GM18507 (cell line): ENCODE measurements around the gene DPH2.

Experiments used
- DNase-seq: peaks from one replicate; pipeline ENCODE4 v3.0.0; 2011; ENCODE audit warnings: low read depth; ENCODE audit not compliant: insufficient read length; ENCODE audit errors: extremely low spot score
- FAIRE-seq: peaks from 2 replicates; lab custom pipeline; 2011; peaks lifted over from hg19 to GRCh38; lab: Jason Lieb, UNC

The DPH2 gene, protein sequence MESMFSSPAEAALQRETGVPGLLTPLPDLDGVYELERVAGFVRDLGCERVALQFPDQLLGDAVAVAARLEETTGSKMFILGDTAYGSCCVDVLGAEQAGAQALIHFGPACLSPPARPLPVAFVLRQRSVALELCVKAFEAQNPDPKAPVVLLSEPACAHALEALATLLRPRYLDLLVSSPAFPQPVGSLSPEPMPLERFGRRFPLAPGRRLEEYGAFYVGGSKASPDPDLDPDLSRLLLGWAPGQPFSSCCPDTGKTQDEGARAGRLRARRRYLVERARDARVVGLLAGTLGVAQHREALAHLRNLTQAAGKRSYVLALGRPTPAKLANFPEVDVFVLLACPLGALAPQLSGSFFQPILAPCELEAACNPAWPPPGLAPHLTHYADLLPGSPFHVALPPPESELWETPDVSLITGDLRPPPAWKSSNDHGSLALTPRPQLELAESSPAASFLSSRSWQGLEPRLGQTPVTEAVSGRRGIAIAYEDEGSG

DNA sequence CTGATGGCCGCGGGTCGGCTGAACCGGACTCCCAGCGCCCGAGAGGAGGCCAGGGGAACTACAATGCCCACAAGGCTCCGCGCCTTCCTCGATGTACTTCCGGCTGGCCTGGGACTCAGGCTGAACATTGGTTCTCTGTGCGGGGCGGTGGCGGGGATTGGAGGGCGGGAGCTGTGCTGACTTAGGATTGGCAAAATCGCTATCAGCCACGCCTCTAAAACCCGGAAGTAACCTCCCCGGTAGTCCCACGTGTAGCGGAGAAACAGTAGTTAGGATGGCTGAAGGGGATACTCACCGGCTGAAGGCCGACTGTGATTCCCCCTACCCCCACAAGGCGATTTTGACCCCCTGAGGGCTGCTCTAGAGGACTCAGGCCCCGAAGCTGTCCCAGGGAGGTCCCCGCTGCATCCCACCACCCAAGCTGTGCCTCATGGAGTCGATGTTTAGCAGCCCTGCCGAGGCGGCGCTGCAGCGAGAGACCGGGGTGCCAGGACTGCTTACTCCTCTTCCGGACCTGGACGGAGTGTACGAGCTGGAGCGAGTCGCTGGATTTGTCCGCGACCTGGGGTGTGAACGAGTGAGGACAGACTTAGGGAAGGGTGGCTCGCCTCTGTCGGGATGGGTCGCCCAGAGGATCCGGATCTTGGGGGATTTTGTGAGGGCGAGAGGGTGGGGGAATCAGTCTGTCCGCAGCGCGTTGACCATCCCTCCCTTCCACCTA, at the start of gene DPH2:
DPH2 (plus strand) TSS at position 265 of the 721 bp plus-strand sequence; CDS start at position 431, 166 bp downstream.
- peak; percentile 99 for FAIRE-seq
- peak; percentile 96 for DNase-seq

DNA sequence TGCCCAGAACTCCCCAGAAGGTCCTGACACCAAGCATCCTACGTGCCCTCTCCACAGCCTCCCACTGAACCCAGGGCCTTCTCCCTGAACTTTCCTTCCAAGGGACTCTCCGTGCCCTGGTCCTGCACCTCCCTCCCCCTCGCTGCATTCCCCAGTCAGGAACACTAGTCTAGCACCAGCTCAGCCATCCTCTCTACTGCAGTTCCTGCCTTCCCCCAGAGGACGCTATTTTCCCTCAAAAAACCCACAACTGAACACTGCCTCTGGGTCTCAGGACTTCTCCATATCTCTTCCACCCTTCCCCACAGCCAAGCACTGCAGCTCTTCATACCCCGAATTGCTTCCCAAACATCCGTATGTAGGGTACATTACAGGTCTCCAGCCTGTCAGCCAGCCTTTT, 48.8 kb upstream of the DPH2 start:
- DNase-seq = no peak
- FAIRE-seq = no peak

DNA sequence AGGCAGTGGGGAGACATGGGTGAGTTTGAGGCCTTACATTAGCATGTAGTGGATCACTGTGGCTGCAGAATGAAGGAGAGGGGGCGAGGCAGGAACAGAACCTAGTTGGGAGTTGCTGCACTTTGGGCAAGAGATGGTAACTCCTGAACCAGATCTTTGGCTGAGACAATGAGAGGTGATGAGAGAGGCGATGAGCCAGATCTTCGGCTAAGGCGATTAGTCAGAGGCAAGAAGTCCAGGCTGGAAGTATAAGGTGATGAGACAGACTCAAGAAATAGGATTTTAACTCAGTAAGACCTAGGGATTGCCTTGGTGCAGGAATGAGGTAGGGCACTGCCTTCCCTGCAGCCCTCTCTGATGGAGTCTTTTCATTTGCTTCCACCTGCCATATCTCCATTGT, 45.3 kb upstream of the DPH2 start:
- FAIRE-seq (no peak), DNase-seq (no peak)

DNA sequence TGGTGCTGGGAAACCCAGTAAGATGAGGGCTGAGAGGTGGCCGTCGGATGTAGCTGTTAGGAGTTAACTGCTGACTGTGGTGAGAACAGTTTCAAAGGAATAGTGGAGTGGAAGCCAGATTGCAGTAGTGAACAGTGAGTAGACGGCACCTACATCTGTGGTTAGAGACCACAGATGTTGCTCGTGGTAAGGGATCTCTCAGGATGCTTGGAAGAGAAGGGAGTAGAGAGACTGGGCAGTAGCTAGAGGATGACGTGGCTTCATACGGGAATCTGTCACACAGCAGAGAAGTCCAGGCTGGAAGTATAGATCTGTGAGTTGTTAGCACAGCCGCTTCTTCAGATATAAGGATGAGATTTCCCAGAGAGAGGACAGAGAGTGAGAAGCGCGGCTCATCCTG, 44.0 kb upstream of the DPH2 start:
- FAIRE-seq (no peak), DNase-seq (no peak)

DNA sequence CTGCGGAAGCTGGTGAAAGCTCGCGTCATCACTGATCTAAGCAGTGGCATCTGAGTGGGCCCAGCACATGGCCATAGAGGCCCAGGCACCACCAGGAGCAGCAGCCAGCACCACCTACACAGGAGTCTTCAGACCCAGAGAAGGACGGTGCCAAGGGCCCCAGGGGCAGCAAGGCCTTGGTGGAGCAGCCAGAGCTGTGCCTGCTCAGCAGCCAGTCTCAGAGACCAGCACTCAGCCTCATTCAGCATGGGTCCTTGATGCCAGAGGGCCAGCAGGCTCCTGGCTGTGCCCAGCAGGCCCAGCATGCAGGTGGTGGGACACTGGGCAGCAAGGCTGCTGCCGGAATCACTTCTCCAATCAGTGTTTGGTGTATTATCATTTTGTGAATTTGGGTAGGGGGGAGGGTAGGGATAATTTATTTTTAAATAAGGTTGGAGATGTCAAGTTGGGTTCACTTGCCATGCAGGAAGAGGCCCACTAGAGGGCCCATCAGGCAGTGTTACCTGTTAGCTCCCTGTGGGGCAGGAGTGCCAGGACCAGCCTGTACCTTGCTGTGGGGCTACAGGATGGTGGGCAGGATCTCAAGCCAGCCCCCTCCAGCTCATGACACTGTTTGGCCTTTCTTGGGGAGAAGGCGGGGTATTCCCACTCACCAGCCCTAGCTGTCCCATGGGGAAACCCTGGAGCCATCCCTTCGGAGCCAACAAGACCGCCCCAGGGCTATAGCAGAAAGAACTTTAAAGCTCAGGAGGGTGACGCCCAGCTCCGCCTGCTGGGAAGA, 39.5 kb upstream of the DPH2 start:
- FAIRE-seq = no peak
- peak; percentile 33 for DNase-seq

DNA sequence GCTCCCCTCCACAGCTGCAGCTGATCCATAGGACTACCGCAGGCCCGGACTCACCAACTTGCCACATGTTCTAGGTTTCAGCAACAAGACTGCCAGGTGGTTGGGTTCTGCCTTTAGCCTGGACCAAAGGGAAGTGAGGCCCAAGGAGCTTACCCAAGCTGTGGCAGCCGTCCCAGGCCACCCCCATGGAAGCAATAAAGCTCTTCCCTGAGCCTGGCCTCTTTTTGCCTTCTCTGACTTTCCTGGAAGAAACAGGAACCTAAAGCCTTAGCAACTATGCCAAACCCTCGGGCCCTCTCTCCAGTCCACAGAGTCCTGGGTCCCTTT, 38.9 kb upstream of the DPH2 start:
- DNase-seq (no peak), FAIRE-seq (no peak)

DNA sequence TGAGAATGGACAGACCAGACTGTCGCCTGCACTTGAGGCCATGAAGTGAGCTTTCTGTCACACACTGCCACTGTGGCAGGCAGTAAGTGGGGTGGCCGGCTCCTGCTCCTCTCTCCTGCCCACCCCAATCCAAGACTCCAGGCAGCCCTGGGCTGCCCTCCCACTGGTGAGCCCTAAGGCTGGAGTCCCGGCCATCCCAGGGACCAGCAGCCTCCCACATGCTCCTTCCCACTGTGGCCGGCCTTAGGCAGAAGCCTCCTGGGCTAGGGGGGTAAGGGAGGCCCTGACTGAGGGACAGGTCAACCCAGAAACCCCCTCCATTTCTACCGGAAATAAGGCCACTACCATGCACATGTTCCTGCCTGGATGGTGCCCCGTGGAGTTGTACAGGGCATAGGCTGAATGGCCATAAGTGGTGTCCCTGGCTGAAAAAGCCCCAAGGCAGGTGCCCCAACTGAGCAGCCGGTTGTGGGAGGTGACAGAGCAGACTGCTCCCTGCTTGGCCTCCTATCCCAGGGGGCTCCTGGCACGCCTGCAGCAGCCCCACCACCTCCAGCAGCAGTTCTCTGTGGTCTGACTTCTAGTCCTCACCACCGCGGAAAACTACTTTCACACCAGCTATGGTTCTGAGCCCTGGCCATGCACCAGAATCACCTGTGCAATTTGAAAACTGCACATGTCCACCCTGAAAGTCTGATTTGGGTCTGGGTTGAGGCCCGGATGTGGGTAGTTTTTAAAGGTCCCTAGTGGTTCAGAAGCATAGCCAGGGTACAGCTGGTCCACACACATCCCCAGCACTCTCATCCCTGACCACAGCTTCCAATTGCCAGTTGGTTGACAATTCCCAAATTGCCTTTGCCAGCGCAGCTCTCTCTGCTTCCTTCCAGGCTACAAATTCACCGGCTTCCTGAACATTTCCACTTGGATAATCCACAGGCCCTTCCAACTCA, 37.8 kb upstream of the DPH2 start:
- FAIRE-seq (no peak), DNase-seq (no peak)

DNA sequence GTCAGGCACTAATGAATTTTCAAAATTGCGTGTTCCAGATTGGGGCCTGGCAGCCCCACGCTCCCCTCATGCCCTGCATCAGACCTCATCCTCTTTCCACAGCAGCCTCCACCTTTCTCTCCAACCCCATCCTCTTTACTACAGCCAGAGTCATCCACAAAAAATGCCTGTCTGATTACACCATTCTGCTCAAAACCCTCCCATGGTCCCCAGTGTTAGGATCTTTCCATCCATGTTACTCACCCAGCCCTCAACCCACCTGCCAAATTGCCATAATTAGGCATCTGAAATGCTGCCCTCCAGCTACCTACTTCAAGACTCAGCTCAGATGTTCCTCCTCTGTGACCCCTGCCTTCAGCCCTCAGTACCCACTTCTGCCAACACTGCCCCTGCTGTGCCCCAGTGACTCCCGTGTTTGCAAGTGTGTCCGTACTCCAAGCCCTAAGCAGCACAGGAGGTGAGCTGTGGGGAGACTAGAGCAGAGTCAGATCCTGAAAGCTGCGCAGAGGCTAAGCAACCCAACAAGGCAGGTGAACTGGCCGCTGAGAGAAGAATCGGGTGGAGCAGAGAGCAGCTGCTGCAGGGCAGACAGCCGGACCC, 36.9 kb upstream of the DPH2 start:
- DNase-seq = no peak
- FAIRE-seq = no peak

DNA sequence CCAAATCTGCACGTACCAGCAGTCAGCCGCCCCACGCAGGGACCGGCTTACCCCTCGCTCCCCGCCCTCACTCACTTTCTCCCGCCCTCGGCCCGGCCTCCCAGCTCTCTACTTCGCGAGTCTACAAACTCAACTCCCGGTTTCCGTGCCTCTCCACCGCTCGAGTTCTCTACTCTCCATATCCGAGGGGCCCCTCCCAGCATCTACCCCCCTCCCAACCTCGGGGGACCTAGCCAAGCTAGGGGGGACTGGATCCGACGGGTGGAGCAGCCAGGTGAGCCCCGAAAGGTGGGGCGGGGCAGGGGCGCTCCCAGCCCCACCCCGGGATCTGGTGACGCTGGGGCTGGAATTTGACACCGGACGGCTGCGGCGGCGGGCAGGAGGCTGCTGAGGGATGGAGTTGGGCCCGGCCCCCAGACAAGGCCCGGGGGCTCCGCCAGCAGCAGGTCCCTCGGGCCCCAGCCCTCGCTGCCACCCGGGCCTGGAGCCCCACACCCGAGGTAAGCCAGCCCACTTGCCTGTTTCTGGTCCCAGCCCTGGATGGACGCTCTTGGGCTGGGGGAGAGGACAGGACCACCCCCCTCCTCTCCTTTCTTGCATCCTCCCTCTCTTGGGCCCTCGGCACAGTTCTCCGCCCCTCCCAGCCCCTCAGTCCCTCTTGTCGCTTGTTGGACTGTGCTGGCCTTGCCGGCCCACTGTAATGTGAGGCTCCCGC, 36.3 kb upstream of the DPH2 start, which contains the start of gene ARTN:
ARTN (plus strand) TSS at position 416 of the 715 bp plus-strand sequence. CDS start 1,856 bp downstream, outside the sequence.
- DNase-seq = no peak

DNA sequence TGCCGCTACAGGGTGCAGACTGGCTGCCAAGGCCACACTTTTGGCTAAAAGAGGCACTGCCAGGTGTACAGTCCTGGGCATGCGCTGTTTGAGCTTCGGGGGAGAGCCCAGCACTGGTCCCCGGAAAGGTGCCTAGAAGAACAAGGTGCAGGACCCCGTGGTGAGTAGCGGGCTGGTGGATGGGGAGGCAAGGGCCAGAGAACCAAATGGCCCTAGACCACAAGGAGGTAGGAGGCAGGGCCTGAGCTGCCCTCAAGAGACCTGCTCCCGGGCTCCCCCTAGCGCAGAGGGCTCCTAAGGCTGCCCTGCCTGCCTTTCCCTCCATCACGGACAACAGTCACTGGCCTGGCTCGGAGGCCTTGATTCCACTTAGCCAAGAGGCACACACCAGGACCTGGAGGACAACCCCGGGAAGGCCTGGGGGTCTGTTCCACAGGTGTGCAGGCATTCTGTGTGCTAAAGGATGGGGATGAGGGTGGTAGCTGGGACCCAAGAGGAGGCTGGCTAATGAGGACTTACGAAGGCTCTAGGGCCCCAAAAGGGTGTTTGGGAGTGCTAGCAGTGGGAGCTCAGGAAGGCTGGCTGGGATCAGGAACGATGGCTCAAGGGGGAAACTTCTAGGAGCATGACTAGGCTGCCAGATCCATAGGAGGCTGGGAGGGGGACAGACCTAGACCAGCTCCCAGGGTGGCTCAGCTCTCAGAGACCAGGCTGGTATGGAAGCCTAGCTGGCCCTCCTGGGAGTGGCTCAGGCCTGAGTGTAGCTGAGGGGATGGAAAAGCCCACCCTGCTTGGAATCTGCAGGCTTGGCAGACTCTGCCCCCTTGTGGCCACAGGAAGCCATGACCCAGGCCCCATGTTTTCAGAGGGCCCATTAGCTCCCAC, 35.5 kb upstream of the DPH2 start:
- FAIRE-seq (peak; percentile 64), DNase-seq (peak; percentile 71)

More for the DNA sequence above, 36.3 kb upstream of the DPH2 start, which contains the start of gene ARTN:
- no peak for FAIRE-seq

DNA sequence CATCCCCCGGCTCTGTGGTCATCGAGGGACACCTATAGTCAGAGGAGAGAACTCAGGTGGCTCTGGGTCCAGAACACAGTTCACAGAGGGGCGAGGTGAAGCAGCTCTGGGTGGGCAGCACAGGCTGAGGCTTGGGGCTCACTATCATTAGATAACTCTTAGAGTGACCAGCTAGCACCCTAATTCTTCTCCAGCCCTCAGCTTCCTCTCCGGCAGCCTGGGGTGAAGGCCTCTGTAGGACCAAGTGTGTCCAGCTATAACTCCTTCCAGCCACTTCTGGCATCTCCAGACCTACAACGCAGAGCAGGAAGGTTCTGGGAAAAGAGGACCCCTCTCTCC, 34.9 kb upstream of the DPH2 start:
- DNase-seq (no peak), FAIRE-seq (no peak)

DNA sequence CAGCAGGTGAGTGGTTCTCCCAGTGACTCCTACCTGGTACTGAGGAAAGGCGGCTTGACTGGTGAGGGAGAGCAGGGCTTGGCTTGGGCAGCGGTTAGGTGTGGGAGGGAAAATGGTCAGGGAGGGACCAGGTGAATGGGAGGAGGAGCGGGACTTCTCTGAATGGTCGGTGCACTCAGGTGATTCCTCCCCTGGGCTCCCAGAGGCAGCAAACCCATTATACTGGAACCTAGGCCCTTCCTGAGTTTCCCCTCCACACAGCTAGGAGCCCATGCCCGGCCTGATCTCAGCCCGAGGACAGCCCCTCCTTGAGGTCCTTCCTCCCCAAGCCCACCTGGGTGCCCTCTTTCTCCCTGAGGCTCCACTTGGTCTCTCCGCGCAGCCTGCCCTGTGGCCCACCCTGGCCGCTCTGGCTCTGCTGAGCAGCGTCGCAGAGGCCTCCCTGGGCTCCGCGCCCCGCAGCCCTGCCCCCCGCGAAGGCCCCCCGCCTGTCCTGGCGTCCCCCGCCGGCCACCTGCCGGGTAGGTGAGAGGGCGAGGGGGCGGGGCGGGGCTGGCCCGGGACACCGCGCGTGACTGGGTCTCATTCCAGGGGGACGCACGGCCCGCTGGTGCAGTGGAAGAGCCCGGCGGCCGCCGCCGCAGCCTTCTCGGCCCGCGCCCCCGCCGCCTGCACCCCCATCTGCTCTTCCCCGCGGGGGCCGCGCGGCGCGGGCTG, 33.9 kb upstream of the DPH2 start:
- DNase-seq (no peak), FAIRE-seq (no peak)

DNA sequence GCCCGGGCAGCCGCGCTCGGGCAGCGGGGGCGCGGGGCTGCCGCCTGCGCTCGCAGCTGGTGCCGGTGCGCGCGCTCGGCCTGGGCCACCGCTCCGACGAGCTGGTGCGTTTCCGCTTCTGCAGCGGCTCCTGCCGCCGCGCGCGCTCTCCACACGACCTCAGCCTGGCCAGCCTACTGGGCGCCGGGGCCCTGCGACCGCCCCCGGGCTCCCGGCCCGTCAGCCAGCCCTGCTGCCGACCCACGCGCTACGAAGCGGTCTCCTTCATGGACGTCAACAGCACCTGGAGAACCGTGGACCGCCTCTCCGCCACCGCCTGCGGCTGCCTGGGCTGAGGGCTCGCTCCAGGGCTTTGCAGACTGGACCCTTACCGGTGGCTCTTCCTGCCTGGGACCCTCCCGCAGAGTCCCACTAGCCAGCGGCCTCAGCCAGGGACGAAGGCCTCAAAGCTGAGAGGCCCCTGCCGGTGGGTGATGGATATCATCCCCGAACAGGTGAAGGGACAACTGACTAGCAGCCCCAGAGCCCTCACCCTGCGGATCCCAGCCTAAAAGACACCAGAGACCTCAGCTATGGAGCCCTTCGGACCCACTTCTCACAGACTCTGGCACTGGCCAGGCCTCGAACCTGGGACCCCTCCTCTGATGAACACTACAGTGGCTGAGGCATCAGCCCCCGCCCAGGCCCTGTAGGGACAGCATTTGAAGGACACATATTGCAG, 33.2 kb upstream of the DPH2 start:
- DNase-seq (no peak), FAIRE-seq (no peak)

DNA sequence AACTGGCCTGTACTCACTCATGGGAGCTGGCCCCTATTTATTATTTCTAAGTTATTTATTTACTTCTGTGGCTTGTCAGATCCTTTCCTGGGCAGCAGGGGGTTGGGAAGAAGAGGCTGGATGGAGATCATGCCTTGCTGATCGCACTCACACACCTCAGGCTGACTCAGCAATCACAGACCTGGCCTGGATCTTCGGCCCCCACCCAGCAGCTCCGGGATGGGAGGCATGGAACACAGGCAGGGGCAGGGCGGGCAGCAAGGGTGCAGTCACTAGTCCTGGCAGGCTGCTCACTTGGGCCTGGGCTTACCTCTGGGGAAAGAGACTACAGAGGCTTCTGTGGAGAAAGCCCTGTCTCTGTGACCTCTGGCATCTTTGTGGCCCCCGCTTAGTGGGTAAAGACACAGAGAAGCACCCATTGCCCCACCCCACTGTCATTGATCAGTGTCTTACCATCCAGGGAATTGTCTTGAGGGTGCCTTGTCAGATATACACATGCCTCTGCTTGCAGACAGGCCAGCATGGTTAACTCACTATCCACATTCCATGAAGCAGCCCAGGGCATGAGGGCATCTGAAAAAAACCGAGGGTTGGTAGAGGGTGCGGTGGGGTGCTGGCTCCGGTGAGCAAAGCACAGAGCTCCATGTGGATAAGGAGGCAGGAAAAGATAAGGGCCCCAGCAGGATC, 32.5 kb upstream of the DPH2 start:
- FAIRE-seq = no peak
- no peak for DNase-seq

DNA sequence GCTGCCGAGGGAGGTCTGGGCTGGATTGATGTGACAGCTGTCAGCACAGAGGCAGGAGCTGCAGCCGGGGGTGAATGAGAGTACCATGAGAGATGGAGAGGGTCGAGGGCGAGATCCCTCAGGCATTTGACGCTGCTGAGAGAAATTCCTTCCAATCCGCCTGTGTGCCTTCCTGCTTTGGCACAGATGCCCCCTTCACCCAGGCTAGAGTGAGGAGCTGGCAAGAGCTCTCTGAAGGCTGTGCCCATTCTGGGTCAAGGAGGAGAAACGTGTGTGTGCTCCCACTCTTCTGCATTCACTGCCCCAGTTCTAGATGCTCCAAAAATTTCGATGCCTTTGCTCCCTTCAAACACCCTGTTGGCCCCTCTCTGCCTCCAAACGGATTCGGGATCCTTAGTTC, 31.4 kb upstream of the DPH2 start:
- no peak for FAIRE-seq
- no peak for DNase-seq
